Kidney (tissue), 14 donors: ENCODE results near the gene CCDC116. TPM values are rescaled to one million over a fixed set of nuclear protein-coding genes. Genes with fewer than 3 reads are reported as not detected.
"Not testable (repeated sequence)": the region's sequence is repeated elsewhere in the genome, so short reads cannot be mapped to it uniquely, and the experiment has no call there.

Experiments used
- DNase-seq, 5 donors: peaks; one replicate each; pipeline ENCODE4 v3.0.0-alpha.2; 2013 to 2020
- FAIRE-seq: peaks from 2 replicates; lab custom pipeline; 2012; peaks lifted over from hg19 to GRCh38; lab: Jason Lieb, UNC
- H3K27ac ChIP-seq, 2 donors: one replicate each; pipeline ENCODE4 v1.7.0; 2013; ENCODE audit warnings: low read depth in 2 of 2, low read length in 2 of 2, inconsistent platforms in 1 of 2
- H3K27me3 ChIP-seq: one replicate; pipeline ENCODE4 v1.7.1; 2013; ENCODE audit warnings: low read length, inconsistent platforms; ENCODE audit not compliant: control insufficient read depth, insufficient read depth
- H3K36me3 ChIP-seq, 3 donors: one replicate each; pipeline versions ENCODE4 v1.7.0 to v1.7.1; 2013; ENCODE audit warnings: low read length in 3 of 3, control low read depth in 1 of 3, inconsistent platforms in 1 of 3; ENCODE audit not compliant: insufficient read depth in 3 of 3, control insufficient read depth in 2 of 3
- H3K4me1 ChIP-seq, 3 donors: one replicate each; pipeline versions ENCODE4 v1.7.0 to v1.7.1; 2013; ENCODE audit warnings: low read length in 3 of 3, inconsistent platforms in 1 of 3, low read depth in 1 of 3; ENCODE audit not compliant: control insufficient read depth in 2 of 3, insufficient read depth in 2 of 3
- H3K4me3 ChIP-seq, 3 donors: one replicate each; pipeline versions ENCODE4 v1.7.0 to v1.8.1; 2013; ENCODE audit warnings: low read length in 3 of 3, control low read depth in 1 of 3, inconsistent platforms in 1 of 3
- H3K9ac ChIP-seq, 3 donors: one replicate each; pipeline versions ENCODE4 v1.7.0 to v1.7.1; 2013; ENCODE audit warnings: low read length in 3 of 3, control low read depth in 1 of 3, inconsistent platforms in 1 of 3
- H3K9me3 ChIP-seq, 3 donors: one replicate each; pipeline versions ENCODE4 v1.7.0 to v1.7.1; 2013; ENCODE audit warnings: low read length in 3 of 3, control low read depth in 1 of 3, inconsistent platforms in 1 of 3; ENCODE audit not compliant: control insufficient read depth in 2 of 3, insufficient read depth in 1 of 3
- CTCF ChIP-seq: IDR thresholded peaks from 3 replicates; pipeline ENCODE4 v1.5.1; 2012; ENCODE audit warnings: mild to moderate bottlenecking, moderate library complexity, borderline replicate concordance; ENCODE audit not compliant: insufficient read depth; ENCODE audit errors: extremely low read depth
- intact Hi-C: fragments of 100-400 bp; cut with DNase I; formaldehyde crosslinking; loops from one replicate; pipeline ENCODE4 v1.11.1; 2022
- polyA plus RNA-seq: library from polyadenylated mRNA; stranded (reverse); fragments of 350-450 nt; fragmentation: Illumina TruSeq; extraction: RNeasy Lipid Tissue Mini Kit (QIAGEN cat#74804); gene quantifications from one replicate; pipeline ENCODE4 v1.2.3, GENCODE V29; 2014; ENCODE audit warnings: low read depth, low replicate concordance; ENCODE audit not compliant: insufficient read depth
- total RNA-seq: library from RNA; stranded (reverse); fragmentation: NEBNext Ultra II Directional; extraction: Animal tissue kit (Norgen Biotek cat#: 25700); gene quantifications from one replicate; pipeline ENCODE4 v1.2.1, GENCODE V29; 2021
- donor health status: control.
- donor health status: control.
- donor health status: control.
- donor health status: control.
- donor health status: control.
- donor health status: DM: yes; HTN: yes; CAD: no.
- donor health status: Normal renal cell carcinoma (clear cell type).

CCDC116 gene
- total and polyA plus RNA-seq, 2 donors from 2014 or later, result 0.22 TPM

- no peak overlapping the region for H3K4me3 ChIP-seq
- TF ChIP-seq CTCF, result no peak
- intact Hi-C loops, result no loop called here
- FAIRE-seq (no peak), DNase-seq (no peak)
- H3K9ac ChIP-seq, result no peak overlapping the region
- H3K27ac ChIP-seq, result no peak overlapping the region
- peaks cover 0 to 9% (median 9%) of the 10 kb centered on the region in 3 donors for H3K4me1 ChIP-seq
- H3K9me3 ChIP-seq, result no peaks in the 10 kb centered on the region
- H3K27me3 ChIP-seq, result no peaks in the 10 kb centered on the region
- H3K36me3 ChIP-seq, result peaks cover 0 to 22% (median 15%) of the 10 kb centered on the region in 3 donors
Observed at GRCh38 chr22:21594865-21595452, 37.6 kb upstream of the CCDC116 start.

- intact Hi-C loops, H3K27me3 ChIP-seq, H3K9ac ChIP-seq, H3K4me3 ChIP-seq, H3K9me3 ChIP-seq, DNase-seq, H3K4me1 ChIP-seq, FAIRE-seq, H3K27ac ChIP-seq: not testable (repeated sequence)
- peaks cover 0 to 22% (median 15%) of the 10 kb centered on the region in 3 donors for H3K36me3 ChIP-seq
Observed at GRCh38 chr22:21596356-21597135, 36.0 kb upstream of the CCDC116 start.

DNA sequence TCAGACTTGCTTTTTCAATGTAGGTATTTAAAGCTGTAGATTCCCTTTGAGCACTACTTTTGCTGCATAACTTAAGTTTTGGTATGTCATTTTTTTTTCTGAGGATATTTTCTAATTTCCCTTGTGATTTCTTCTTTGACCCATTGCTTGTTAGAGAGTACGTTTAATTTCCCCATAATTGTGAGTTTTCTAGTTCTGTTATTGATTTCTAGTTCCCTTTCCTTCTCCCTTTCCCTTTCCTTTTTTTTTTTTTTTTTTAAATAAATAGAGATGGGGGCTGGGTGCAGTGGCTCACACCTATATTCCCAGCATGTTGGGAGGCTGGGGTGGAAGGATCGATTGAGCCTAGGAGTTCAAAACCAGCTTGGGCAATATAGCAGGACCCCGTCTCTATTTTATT is 34.3 kb upstream of the CCDC116 start:
- Histone ChIP-seq H3K9ac (no peak overlapping the region), H3K27ac (no peak overlapping the region), H3K4me1 (no peaks in the 10 kb centered on the region), H3K4me3 (no peak overlapping the region), H3K9me3 (no peaks in the 10 kb centered on the region), H3K27me3 (no peaks in the 10 kb centered on the region), H3K36me3 (peaks cover 0 to 11% (median 11%) of the 10 kb centered on the region in 3 donors)
- DNase-seq (no peak), FAIRE-seq (no peak)
- intact Hi-C loops, result no loop called here
- TF ChIP-seq CTCF, result no peak
